ENCODE results near the gene SPOUT1.

GRCh38 chr9:128835246-128836210, 5.9 kb upstream of the SPOUT1 start:
- TF ChIP-seq CTCF (IDR thresholded peaks at IDR 0.05) (no peak), POLR2A (IDR thresholded peaks at IDR 0.05) (no peak)

Data from upper lobe of left lung (tissue), 4 donors.